HepG2 (cell line): ENCODE results near the gene ANKRD17. TPM values are rescaled to one million over a fixed set of nuclear protein-coding genes. Genes with fewer than 3 reads are reported as not detected.
A peak's percentile ranks its signal among the peaks of the same experiment; 100 is the strongest.

Experiments
- ATF6 ChIP-seq: sonication (generic); formaldehyde crosslinking; conservative IDR thresholded peaks from 2 replicates; pipeline ENCODE4 v1.4.0; 2020; ENCODE audit warnings: missing genetic modification reagents
- E2F1 ChIP-seq: sonication (generic); formaldehyde crosslinking; IDR thresholded peaks from 2 replicates; pipeline ENCODE4 v1.5.0; 2020; ENCODE audit warnings: missing genetic modification reagents
- E2F5 ChIP-seq: sonication (generic); formaldehyde crosslinking; conservative IDR thresholded peaks from 2 replicates; pipeline ENCODE4 v1.4.0; 2020; ENCODE audit warnings: missing genetic modification reagents
- FOSL2 ChIP-seq: sonication (generic); formaldehyde crosslinking; IDR thresholded peaks from 2 replicates; pipeline ENCODE4 v1.4.0; 2020; ENCODE audit warnings: missing genetic modification reagents
- MAFF ChIP-seq: IDR thresholded peaks from 2 replicates; pipeline ENCODE4 v1.6.1; 2011; ENCODE audit warnings: low read depth, low read length, improper control_type of control experiment
- SKIL ChIP-seq: sonication (generic); formaldehyde crosslinking; IDR thresholded peaks from 2 replicates; pipeline ENCODE4 v1.8.0; 2022; ENCODE audit warnings: missing genetic modification reagents, mild to moderate bottlenecking, moderate library complexity, borderline replicate concordance
- SSRP1 ChIP-seq: IDR thresholded peaks from 2 replicates; pipeline ENCODE4 v1.6.1; 2016; ENCODE audit warnings: control low read depth
- THAP11 ChIP-seq: IDR thresholded peaks from 2 replicates; pipeline ENCODE4 v1.6.1; 2016; ENCODE audit warnings: missing biosample characterization, missing genetic modification reagents
- THRA ChIP-seq: sonication (generic); formaldehyde crosslinking; IDR thresholded peaks from 2 replicates; pipeline ENCODE4 v1.4.0; 2020; ENCODE audit warnings: missing genetic modification reagents, borderline replicate concordance
- ZBTB37 ChIP-seq: sonication (generic); formaldehyde crosslinking; IDR thresholded peaks from 2 replicates; pipeline ENCODE4 v1.4.0; 2020; ENCODE audit warnings: mild to moderate bottlenecking, missing genetic modification reagents
- ZNF569 ChIP-seq: sonication (generic); formaldehyde crosslinking; IDR thresholded peaks from 2 replicates; pipeline ENCODE4 v1.5.0; 2020; ENCODE audit warnings: mild to moderate bottlenecking, missing genetic modification reagents, moderate library complexity, borderline replicate concordance
- ZNF605 ChIP-seq: sonication (generic); formaldehyde crosslinking; IDR thresholded peaks from 2 replicates; pipeline ENCODE4 v1.8.0; 2022; ENCODE audit warnings: mild to moderate bottlenecking, missing genetic modification reagents
- ZNF639 ChIP-seq: conservative IDR thresholded peaks from 2 replicates; pipeline ENCODE4 v1.6.1; 2018; ENCODE audit warnings: missing genetic modification reagents
- ZNF766 ChIP-seq: sonication (generic); formaldehyde crosslinking; IDR thresholded peaks from 2 replicates; pipeline ENCODE4 v1.5.0; 2020; ENCODE audit warnings: missing genetic modification reagents, borderline replicate concordance
- ZNF879 ChIP-seq: sonication (generic); formaldehyde crosslinking; IDR thresholded peaks from 2 replicates; pipeline ENCODE4 v1.8.1; 2023; ENCODE audit warnings: missing genetic modification reagents
- polyA plus RNA-seq, 8 experiments: library from polyadenylated mRNA; depleted of rRNA in 3 of 8; stranded (reverse) in 7 of 8; unstranded in 1 of 8; fragments of >200 nt; fragmentation: Illumina TruSeq in 4 of 8; extraction: Trizol in 4 of 8; gene quantifications; 2 replicates each; pipeline versions ENCODE4 v1.2.1 to v1.2.3, GENCODE V29; 2011 to 2016; ENCODE audit warnings: low read depth in 4 of 8, missing spikeins in 1 of 8, mixed read lengths in 1 of 8; ENCODE audit not compliant: insufficient read depth in 1 of 8
- total RNA-seq, 5 experiments: library from RNA; depleted of rRNA; stranded (reverse); fragments of >200 nt; fragmentation: Illumina TruSeq; extraction: Trizol; gene quantifications; 2 replicates each; pipeline ENCODE4 v1.2.3, GENCODE V29; 2016; ENCODE audit warnings: low read depth in 1 of 5
- TF ChIP-seq, protein P1 (sequence below): sonication (generic); IDR thresholded peaks from 2 replicates; pipeline ENCODE4 v1.6.1; 2016; ENCODE audit warnings: low read depth, borderline replicate concordance

ANKRD17 gene
- total and polyA plus RNA-seq, 2 of the 13 experiments (the other 11 are each of a cell fraction or from before 2014, with no cell fraction given): 55.7 to 61.1 TPM

DNA sequence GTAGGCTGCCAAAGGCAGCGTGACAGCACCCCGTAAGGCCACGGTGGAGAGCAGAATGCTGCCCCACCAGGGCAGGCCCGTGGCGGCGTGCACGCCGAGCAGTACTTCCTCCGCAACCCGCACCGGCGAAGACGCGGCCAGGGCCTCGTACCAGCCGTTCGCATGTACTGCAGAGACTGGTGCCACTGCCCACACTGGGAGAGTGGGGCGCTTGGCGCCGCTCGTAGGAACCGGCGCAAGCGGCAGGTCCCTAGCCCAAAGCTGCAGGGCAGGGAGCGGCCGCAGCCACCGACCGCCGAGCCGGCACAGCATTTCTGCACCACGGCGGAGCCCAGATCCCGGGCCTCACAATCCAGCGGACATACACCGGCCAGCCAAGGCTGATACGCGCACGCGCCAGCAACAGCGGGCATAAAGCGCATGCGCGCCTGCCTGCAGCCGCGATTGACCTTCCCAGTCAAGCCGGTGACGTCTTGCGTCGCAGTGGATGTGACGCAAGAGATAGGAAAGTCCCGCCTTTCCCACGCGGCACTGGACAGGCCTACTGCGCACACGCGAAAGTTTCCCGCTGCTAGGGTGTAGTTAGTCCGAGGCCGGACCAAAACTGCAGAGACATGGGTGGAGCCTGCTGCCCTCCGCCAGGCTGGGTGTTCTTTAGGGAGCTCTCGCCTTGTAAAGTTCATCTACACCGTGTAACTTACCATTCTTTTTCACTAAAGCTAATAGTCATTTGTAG is 189.1 kb downstream of the ANKRD17 start, which contains the start of gene COX18 (continued):
- TF ChIP-seq E2F5 (CRISPR knock-in tag) (peak; percentile 53; the same call in 1 of the 2 replicates), ZNF605 (CRISPR knock-in tag) (peak; percentile 92), THRA (CRISPR knock-in tag) (no peak; the same call in none of the 2 replicates), FOSL2 (CRISPR knock-in tag) (peak; percentile 53), E2F1 (CRISPR knock-in tag) (peak; percentile 95), ZNF766 (peak; percentile 76; the same call in 1 of the 2 replicates), SKIL (CRISPR knock-in tag) (0 out of 2 replicates have a peak, but pooled peaks have one; percentile 2), ZBTB37 (peak; percentile 78; the same call in 1 of the 2 replicates), ZNF879 (CRISPR knock-in tag) (0 out of 2 replicates have a peak, but pooled peaks have one; percentile 60), ATF6 (no peak), ZNF569 (0 out of 2 replicates have a peak, but pooled peaks have one; percentile 79), THAP11 (CRISPR knock-in tag) (peak; percentile 92), MAFF (no peak; the same call in 1 of the 2 replicates), ZNF639 (no peak; the same call in 1 of the 2 replicates), SSRP1 (CRISPR knock-in tag) (peak; percentile 21; the same call in 1 of the 2 replicates)
- TF ChIP-seq, protein P1, sequence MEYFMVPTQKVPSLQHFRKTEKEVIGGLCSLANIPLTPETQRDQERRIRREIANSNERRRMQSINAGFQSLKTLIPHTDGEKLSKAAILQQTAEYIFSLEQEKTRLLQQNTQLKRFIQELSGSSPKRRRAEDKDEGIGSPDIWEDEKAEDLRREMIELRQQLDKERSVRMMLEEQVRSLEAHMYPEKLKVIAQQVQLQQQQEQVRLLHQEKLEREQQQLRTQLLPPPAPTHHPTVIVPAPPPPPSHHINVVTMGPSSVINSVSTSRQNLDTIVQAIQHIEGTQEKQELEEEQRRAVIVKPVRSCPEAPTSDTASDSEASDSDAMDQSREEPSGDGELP: no peak; the same call in 1 of the 2 replicates
